ENCODE results near the gene B3GALT5.

The B3GALT5 gene

GRCh38 chr21:39645331-39645730 lies 32.6 kb downstream of the B3GALT5 start:
- no peak for DNase-seq (ENCODE audit: low spot score)

GRCh38 chr21:39647476-39647875 lies 34.7 kb downstream of the B3GALT5 start:
- no peak for DNase-seq (ENCODE audit: low spot score)

- no peak for DNase-seq (ENCODE audit: low spot score)
These were observed 36.1 kb downstream of the B3GALT5 start for GRCh38 chr21:39648879-39649278.

GRCh38 chr21:39649526-39649925 lies 36.8 kb downstream of the B3GALT5 start:
- DNase-seq (ENCODE audit: low spot score): no peak

GRCh38 chr21:39650306-39650705 lies 37.6 kb downstream of the B3GALT5 start:
- no peak for DNase-seq (ENCODE audit: low spot score)

- no peak for DNase-seq (ENCODE audit: low spot score)
These were observed 38.1 kb downstream of the B3GALT5 start for GRCh38 chr21:39650801-39651200.

- no peak for DNase-seq (ENCODE audit: low spot score)
These were observed 38.5 kb downstream of the B3GALT5 start for GRCh38 chr21:39651206-39651605.

GRCh38 chr21:39654951-39655350 lies 42.2 kb downstream of the B3GALT5 start:
- no peak for DNase-seq (ENCODE audit: low spot score)

GRCh38 chr21:39655589-39655988 lies 42.8 kb downstream of the B3GALT5 start:
- DNase-seq (ENCODE audit: low spot score): no peak

GRCh38 chr21:39656209-39656608 lies 43.5 kb downstream of the B3GALT5 start:
- no peak for DNase-seq (ENCODE audit: low spot score)

GRCh38 chr21:39657091-39657689 lies 44.5 kb downstream of the B3GALT5 start:
- no peak for DNase-seq (ENCODE audit: low spot score)

GRCh38 chr21:39658066-39658465 lies 45.3 kb downstream of the B3GALT5 start:
- DNase-seq (ENCODE audit: low spot score): no peak

GRCh38 chr21:39659070-39659815 lies 46.5 kb downstream of the B3GALT5 start:
- no peak for DNase-seq (ENCODE audit: low spot score)

- no peak for DNase-seq (ENCODE audit: low spot score)
These were observed 47.6 kb downstream of the B3GALT5 start for GRCh38 chr21:39660191-39660980.

- DNase-seq (ENCODE audit: low spot score): no peak
These were observed 48.4 kb downstream of the B3GALT5 start for GRCh38 chr21:39661121-39661520.

- DNase-seq (ENCODE audit: low spot score): no peak
These were observed 49.0 kb downstream of the B3GALT5 start for GRCh38 chr21:39661740-39662139.

GRCh38 chr21:39662411-39662953 lies 49.7 kb downstream of the B3GALT5 start:
- no peak for DNase-seq (ENCODE audit: low spot score)

- DNase-seq (ENCODE audit: low spot score): no peak
These were observed 50.3 kb downstream of the B3GALT5 start for GRCh38 chr21:39663066-39663465.

GRCh38 chr21:39663742-39664492 lies 51.2 kb downstream of the B3GALT5 start:
- DNase-seq (ENCODE audit: low spot score): no peak

GRCh38 chr21:39664586-39664985 lies 51.8 kb downstream of the B3GALT5 start:
- DNase-seq (ENCODE audit: low spot score): no peak

- no peak for DNase-seq (ENCODE audit: low spot score)
These were observed 53.3 kb downstream of the B3GALT5 start for GRCh38 chr21:39666026-39666425.

Data from cerebellar cortex (tissue), 1 donor.